Naive thymus-derived CD4-positive, alpha-beta T cell (primary cell): ENCODE results near the gene ONECUT1. TPM values are rescaled to one million over a fixed set of nuclear protein-coding genes. Genes with fewer than 3 reads are reported as not detected.

Experiments used
- ATAC-seq: fragments of 150-1000 bp; cut with Tn5 transposase; 2 replicates; pipeline ENCODE4 v1.10.0; 2021; ENCODE audit warnings: mild to moderate bottlenecking, moderate library complexity
- CTCF ChIA-PET: fragments of 350-600 bp; sonication (Branson Sonifier 250); formaldehyde crosslinking; loops from one replicate; lab custom pipeline; 2021; ENCODE audit warnings: antibody characterized with exemption; lab: Charles Lee
- POLR2A ChIA-PET: fragments of 350-600 bp; sonication (Branson Sonifier 250); formaldehyde crosslinking; loops from one replicate; lab custom pipeline; 2021; ENCODE audit warnings: antibody characterized with exemption, inconsistent platforms; lab: Charles Lee
- DNase-seq, 9 donors: peaks; one replicate each; pipeline versions ENCODE4 v3.0.0 to v3.0.0-alpha.2; 2020 to 2022; ENCODE audit warnings: mixed read lengths in 1 of 9
- H3K27ac ChIP-seq: one replicate; pipeline ENCODE4 v1.7.0; 2013; ENCODE audit warnings: mild to moderate bottlenecking, low read depth, low read length, moderate library complexity
- H3K27me3 ChIP-seq, 2 donors: one replicate each; pipeline ENCODE4 v1.7.0; 2013; ENCODE audit warnings: low read length in 2 of 2, mild to moderate bottlenecking in 2 of 2, moderate library complexity in 2 of 2; ENCODE audit not compliant: control insufficient read depth in 2 of 2, insufficient read depth in 2 of 2
- H3K36me3 ChIP-seq, 3 experiments: 1 replicate in 2 of 3; 2 replicates in 1 of 3; pipeline ENCODE4 v1.7.0; 2013; ENCODE audit warnings: low read length in 3 of 3, mild to moderate bottlenecking in 3 of 3, moderate library complexity in 1 of 3; ENCODE audit not compliant: insufficient read depth in 3 of 3, control insufficient read depth in 2 of 3
- H3K4me1 ChIP-seq, 2 donors: one replicate each; pipeline ENCODE4 v1.7.0; 2013; ENCODE audit warnings: low read length in 2 of 2, mild to moderate bottlenecking in 2 of 2, moderate library complexity in 1 of 2; ENCODE audit not compliant: control insufficient read depth in 2 of 2, insufficient read depth in 2 of 2
- H3K4me3 ChIP-seq: 2 replicates; pipeline ENCODE4 v1.7.0; 2013; ENCODE audit warnings: mild to moderate bottlenecking, low read length
- H3K9me3 ChIP-seq, 3 experiments: 1 replicate in 2 of 3; 2 replicates in 1 of 3; pipeline ENCODE4 v1.7.0; 2013; ENCODE audit warnings: low read length in 3 of 3; ENCODE audit not compliant: control insufficient read depth in 2 of 3
- H3K27ac Mint-ChIP-seq, 9 donors: one replicate each; pipeline ENCODE4 v1.8.0; 2020 to 2022; ENCODE audit warnings: mixed read lengths in 9 of 9, mild to moderate bottlenecking in 8 of 9, moderate library complexity in 5 of 9, inconsistent platforms in 2 of 9
- H3K27me3 Mint-ChIP-seq, 5 donors: one replicate each; pipeline ENCODE4 v1.8.0; 2021 to 2022; ENCODE audit warnings: mixed read lengths in 5 of 5, mild to moderate bottlenecking in 1 of 5
- H3K36me3 Mint-ChIP-seq, 5 donors: one replicate each; pipeline ENCODE4 v1.8.0; 2020 to 2022; ENCODE audit warnings: mixed read lengths in 5 of 5, mild to moderate bottlenecking in 3 of 5, inconsistent platforms in 1 of 5
- H3K4me1 Mint-ChIP-seq, 7 donors: one replicate each; pipeline ENCODE4 v1.8.0; 2020 to 2022; ENCODE audit warnings: mixed read lengths in 7 of 7, mild to moderate bottlenecking in 3 of 7, inconsistent platforms in 1 of 7
- H3K4me3 Mint-ChIP-seq, 10 donors: one replicate each; pipeline ENCODE4 v1.8.0; 2020 to 2022; ENCODE audit warnings: mild to moderate bottlenecking in 10 of 10, mixed read lengths in 10 of 10, moderate library complexity in 6 of 10, inconsistent platforms in 2 of 10
- H3K9me3 Mint-ChIP-seq, 11 donors: one replicate each; pipeline ENCODE4 v1.8.0; 2020 to 2022; ENCODE audit warnings: mixed read lengths in 11 of 11, mild to moderate bottlenecking in 4 of 11, inconsistent platforms in 1 of 11, moderate library complexity in 1 of 11
- intact Hi-C, 2 donors: fragments of 100-400 bp; cut with micrococcal nuclease; formaldehyde crosslinking; loops; one replicate each; pipeline ENCODE4 v1.15.1; 2023
- polyA plus RNA-seq, 2 donors: library from polyadenylated mRNA; unstranded; fragments of 300-500 nt; fragmentation: Illumina TruSeq; gene quantifications; one replicate each; pipeline ENCODE4 v1.2.3, GENCODE V29; 2021
- total RNA-seq, 6 experiments: library from RNA in 5 of 6; stranded (reverse) in 5 of 6; gene quantifications; 1 replicate in 5 of 6; 2 replicates in 1 of 6; pipeline ENCODE4 v1.2.3 and lab custom pipeline; 2021 to 2026

ONECUT1 gene
- total and polyA plus RNA-seq, 7 experiments from 2014 or later: not detected

DNA sequence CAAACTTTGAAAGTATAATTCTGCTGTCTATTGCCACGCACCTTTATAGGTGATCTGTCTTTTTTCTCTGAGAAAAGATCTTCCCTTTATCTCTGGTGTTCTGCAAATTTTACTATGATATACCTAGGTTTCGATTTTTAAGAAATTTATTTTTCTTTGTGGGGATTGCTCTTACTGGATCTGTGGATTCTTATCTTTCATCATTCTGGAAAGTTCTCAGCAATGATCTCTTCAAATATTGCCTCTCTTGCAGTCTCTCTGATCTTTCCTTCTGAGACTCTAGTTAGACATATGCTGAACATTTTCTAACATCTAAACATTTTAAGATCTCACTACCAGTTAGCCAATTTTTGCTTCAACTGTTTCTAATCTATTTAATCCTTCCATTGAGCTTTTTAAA lies 63.9 kb downstream of the ONECUT1 start:
- peaks cover 6 to 23% (median 16%) of the 10 kb centered on the region in 7 donors for H3K4me1 Mint-ChIP-seq

DNA sequence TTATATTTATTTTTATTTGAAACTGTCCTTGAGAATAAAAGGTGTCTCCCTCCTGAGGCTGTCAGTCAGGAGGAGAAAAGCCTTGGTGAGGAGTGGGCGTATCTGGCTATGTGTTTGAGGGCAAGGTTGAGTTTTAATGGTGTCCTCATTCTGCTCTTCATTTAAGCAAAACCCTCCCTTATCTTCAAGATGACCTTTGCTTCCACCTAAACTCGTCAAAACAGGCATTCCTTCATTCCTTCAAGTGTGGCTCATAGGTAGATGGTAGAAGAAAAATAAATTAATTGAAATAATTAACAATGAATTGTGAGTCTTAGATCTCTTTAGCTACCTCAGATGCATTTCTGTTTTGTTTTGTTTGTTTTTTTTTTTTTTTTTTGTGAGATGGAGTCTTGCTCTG lies 71.6 kb downstream of the ONECUT1 start:
- Histone ChIP-seq H3K27me3 (no peaks in the 10 kb centered on the region), H3K9me3 (no peaks in the 10 kb centered on the region), H3K27ac (no peak overlapping the region), H3K36me3 (no peaks in the 10 kb centered on the region), H3K4me1 (no peaks in the 10 kb centered on the region), H3K4me3 (no peak overlapping the region)
- H3K9me3 Mint-ChIP-seq: no peaks in the 10 kb centered on the region
- peaks cover 0 to 13% (median 0%) of the 10 kb centered on the region in 5 donors for H3K27me3 Mint-ChIP-seq
- ATAC-seq (no peak), DNase-seq (no peak)
- peaks cover 0 to 1% (median 0%) of the 10 kb centered on the region in 7 donors for H3K4me1 Mint-ChIP-seq
- H3K4me3 Mint-ChIP-seq: no peak overlapping the region
- no peak overlapping the region for H3K27ac Mint-ChIP-seq
- intact Hi-C loops: no loop called here
- POLR2A ChIA-PET: no interaction called here
- CTCF ChIA-PET: no interaction called here
- H3K36me3 Mint-ChIP-seq: no peaks in the 10 kb centered on the region

More for the DNA sequence above, 63.9 kb downstream of the ONECUT1 start:
- Histone ChIP-seq H3K9me3 (no peaks in the 10 kb centered on the region), H3K4me1 (peaks cover 11 to 15% of the 10 kb centered on the region in 2 donors), H3K4me3 (no peak overlapping the region), H3K27ac (no peak overlapping the region), H3K36me3 (no peaks in the 10 kb centered on the region), H3K27me3 (no peaks in the 10 kb centered on the region)
- no peak for DNase-seq
- Mint-ChIP-seq H3K4me3 (no peak overlapping the region), H3K27me3 (peaks cover 0 to 2% (median 0%) of the 10 kb centered on the region in 5 donors), H3K36me3 (no peaks in the 10 kb centered on the region), H3K27ac (peak overlapping the region in 1 of 9 donors; percentile 7), H3K9me3 (no peaks in the 10 kb centered on the region)
- ChIA-PET POLR2A (interaction anchor here (1.1 kb wide), 1 partner anchor 43 kb away, joined by 3 read pairs; no protein-coding TSS in a partner anchor), CTCF (no interaction called here)
- no peak for ATAC-seq
- intact Hi-C loops: no loop called here

DNA sequence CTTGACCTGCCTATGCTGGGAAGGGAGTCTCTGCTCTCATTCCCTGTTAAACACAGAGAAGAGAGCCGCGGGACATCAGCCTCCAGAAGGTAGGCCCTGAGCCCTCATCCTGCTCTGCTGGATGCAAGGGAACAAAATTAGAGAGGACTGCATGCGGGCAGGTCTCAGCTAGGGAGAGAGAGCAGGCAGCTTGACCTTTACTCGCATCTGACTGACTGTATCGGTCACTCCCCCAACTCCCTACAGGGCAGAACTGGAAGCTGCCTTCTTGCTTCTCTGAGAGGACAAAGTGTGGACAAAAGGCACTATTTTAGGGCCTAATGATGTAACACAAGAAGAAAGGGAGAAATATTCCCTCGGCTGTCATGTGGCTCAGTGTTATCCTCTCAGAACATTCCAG lies 72.2 kb downstream of the ONECUT1 start:
- Mint-ChIP-seq H3K4me1 (peaks cover 0 to 1% (median 0%) of the 10 kb centered on the region in 7 donors), H3K27ac (no peak overlapping the region), H3K36me3 (no peaks in the 10 kb centered on the region), H3K4me3 (no peak overlapping the region), H3K27me3 (peaks cover 0 to 13% (median 0%) of the 10 kb centered on the region in 5 donors), H3K9me3 (no peaks in the 10 kb centered on the region)
- no peak overlapping the region for H3K27ac ChIP-seq
- no peaks in the 10 kb centered on the region for H3K27me3 ChIP-seq
- H3K4me1 ChIP-seq: no peaks in the 10 kb centered on the region
- ChIA-PET CTCF (interaction anchor here (0.8 kb wide), 1 partner anchor 36 kb away, joined by 3 read pairs; no protein-coding TSS in a partner anchor), POLR2A (no interaction called here)
- intact Hi-C loops: no loop called here
- H3K4me3 ChIP-seq: no peak overlapping the region
- DNase-seq (no peak), ATAC-seq (no peak)
- no peaks in the 10 kb centered on the region for H3K9me3 ChIP-seq
- no peaks in the 10 kb centered on the region for H3K36me3 ChIP-seq

DNA sequence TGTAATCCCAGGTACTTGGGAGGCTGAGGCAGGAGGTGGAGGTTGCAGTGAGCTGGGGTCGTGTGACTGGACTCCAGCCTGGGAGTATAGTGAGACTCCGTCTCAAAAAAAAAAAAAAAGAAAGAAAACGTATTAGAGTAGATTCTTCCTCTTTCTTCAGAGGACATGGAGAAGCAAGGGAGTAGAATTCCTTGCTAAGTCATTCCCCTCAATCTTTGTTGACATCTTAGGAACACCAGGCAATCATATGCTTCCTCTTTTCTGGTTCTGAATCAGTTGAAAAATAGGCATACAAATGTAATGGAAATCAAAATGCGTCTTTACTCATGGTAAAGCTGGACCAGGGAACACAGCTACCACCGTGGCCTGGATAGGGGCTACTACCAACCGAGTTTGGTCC lies 72.7 kb downstream of the ONECUT1 start:
- H3K9me3 Mint-ChIP-seq: no peaks in the 10 kb centered on the region
- H3K27me3 Mint-ChIP-seq: peaks cover 0 to 13% (median 0%) of the 10 kb centered on the region in 5 donors
- H3K27ac ChIP-seq: no peak overlapping the region
- no peaks in the 10 kb centered on the region for H3K36me3 ChIP-seq
- no peaks in the 10 kb centered on the region for H3K27me3 ChIP-seq
- CTCF ChIA-PET: interaction anchor here (0.8 kb wide), 1 partner anchor 35 kb away, joined by 3 read pairs; no protein-coding TSS in a partner anchor
- H3K4me3 ChIP-seq: no peak overlapping the region
- no peaks in the 10 kb centered on the region for H3K4me1 ChIP-seq
- H3K4me3 Mint-ChIP-seq: no peak overlapping the region
- peaks cover 0 to 1% (median 0%) of the 10 kb centered on the region in 7 donors for H3K4me1 Mint-ChIP-seq
- no peak overlapping the region for H3K27ac Mint-ChIP-seq
- intact Hi-C loops: no loop called here
- no peaks in the 10 kb centered on the region for H3K36me3 Mint-ChIP-seq
- ATAC-seq (no peak), DNase-seq (no peak)
- POLR2A ChIA-PET: no interaction called here
- no peaks in the 10 kb centered on the region for H3K9me3 ChIP-seq

DNA sequence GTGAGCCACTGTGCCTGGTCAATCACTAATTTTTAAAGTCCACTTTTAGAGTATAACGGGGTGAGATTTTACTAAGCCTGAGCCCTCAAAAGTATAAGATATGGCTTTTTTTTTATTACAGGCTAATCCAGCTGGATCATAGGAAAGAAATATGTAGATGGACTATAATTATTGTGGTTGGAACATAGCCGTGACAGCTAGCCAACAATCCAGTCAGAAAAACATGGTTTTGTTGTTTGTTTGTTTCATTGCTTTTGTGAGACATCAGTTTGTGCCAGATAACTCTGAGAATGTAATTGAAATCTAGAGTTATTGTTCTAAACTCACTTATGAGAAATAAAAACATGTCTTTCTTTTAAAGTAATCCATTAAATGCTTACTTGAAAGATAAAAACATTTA lies 73.6 kb downstream of the ONECUT1 start:
- Histone ChIP-seq H3K4me1 (no peaks in the 10 kb centered on the region), H3K27ac (no peak overlapping the region), H3K36me3 (no peaks in the 10 kb centered on the region), H3K9me3 (no peaks in the 10 kb centered on the region), H3K27me3 (no peaks in the 10 kb centered on the region), H3K4me3 (no peak overlapping the region)
- no peak overlapping the region for H3K27ac Mint-ChIP-seq
- DNase-seq (no peak), ATAC-seq (no peak)
- no peaks in the 10 kb centered on the region for H3K36me3 Mint-ChIP-seq
- no peaks in the 10 kb centered on the region for H3K9me3 Mint-ChIP-seq
- ChIA-PET CTCF (no interaction called here), POLR2A (no interaction called here)
- H3K4me3 Mint-ChIP-seq: no peak overlapping the region
- intact Hi-C loops: no loop called here
- H3K4me1 Mint-ChIP-seq: peaks cover 0 to 1% (median 0%) of the 10 kb centered on the region in 7 donors
- H3K27me3 Mint-ChIP-seq: peaks cover 0 to 13% (median 0%) of the 10 kb centered on the region in 5 donors

DNA sequence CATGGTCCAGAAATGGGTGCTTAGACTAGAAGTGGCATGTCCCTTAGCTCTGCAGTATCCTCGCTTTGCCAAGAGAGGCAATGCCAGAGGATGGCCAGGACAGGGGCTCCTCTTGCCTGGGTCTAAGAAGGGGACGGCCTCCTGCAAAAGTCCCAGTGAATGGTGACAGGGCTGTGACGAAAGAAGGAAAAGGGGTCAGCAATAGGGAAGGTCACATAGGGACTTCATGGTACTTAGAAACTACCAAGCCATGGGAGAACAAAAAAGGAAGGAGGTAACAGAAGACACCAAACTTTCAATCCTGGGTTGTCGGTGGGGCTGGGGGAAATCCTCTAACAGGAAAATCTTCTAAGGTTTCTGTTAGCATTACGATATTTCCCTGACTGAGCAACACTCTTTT lies 74.7 kb downstream of the ONECUT1 start:
- no peaks in the 10 kb centered on the region for H3K9me3 ChIP-seq
- DNase-seq: no peak
- H3K4me1 Mint-ChIP-seq: peaks cover 0 to 1% (median 0%) of the 10 kb centered on the region in 7 donors
- H3K4me1 ChIP-seq: no peaks in the 10 kb centered on the region
- H3K27me3 ChIP-seq: no peaks in the 10 kb centered on the region
- no peaks in the 10 kb centered on the region for H3K36me3 ChIP-seq
- no peaks in the 10 kb centered on the region for H3K36me3 Mint-ChIP-seq
- ChIA-PET POLR2A (no interaction called here), CTCF (no interaction called here)
- H3K4me3 Mint-ChIP-seq: no peak overlapping the region
- no peak overlapping the region for H3K27ac ChIP-seq
- H3K27ac Mint-ChIP-seq: no peak overlapping the region
- H3K27me3 Mint-ChIP-seq: peaks cover 0 to 10% (median 0%) of the 10 kb centered on the region in 5 donors
- intact Hi-C loops: no loop called here
- peaks cover 0 to 3% (median 0%) of the 10 kb centered on the region in 11 donors for H3K9me3 Mint-ChIP-seq
- H3K4me3 ChIP-seq: no peak overlapping the region
- ATAC-seq: no peak

DNA sequence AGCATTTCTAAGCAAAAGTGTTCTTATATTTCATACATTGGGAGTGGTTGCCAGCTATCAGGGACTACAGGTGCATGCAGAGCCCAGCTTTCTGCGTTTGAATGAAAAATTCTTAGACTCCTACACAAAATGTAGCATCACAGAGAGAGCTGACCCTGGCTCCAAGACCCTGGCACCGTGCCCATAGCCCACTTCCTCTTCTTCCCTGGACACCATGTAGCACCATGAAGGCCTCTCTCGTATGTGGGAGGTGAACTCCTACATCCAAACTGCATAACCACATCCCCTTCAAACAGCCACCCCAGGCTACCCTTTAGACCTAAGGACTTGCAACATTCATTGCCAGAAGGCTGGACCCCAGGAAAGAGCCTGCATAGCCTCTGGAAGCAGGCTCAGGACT lies 75.2 kb downstream of the ONECUT1 start:
- H3K4me3 Mint-ChIP-seq: no peak overlapping the region
- Histone ChIP-seq H3K27ac (no peak overlapping the region), H3K9me3 (no peaks in the 10 kb centered on the region), H3K4me3 (no peak overlapping the region), H3K36me3 (no peaks in the 10 kb centered on the region), H3K4me1 (no peaks in the 10 kb centered on the region), H3K27me3 (no peaks in the 10 kb centered on the region)
- no peak for DNase-seq
- no peak for ATAC-seq
- POLR2A ChIA-PET: no interaction called here
- H3K4me1 Mint-ChIP-seq: peaks cover 0 to 4% (median 0%) of the 10 kb centered on the region in 7 donors
- peaks cover 0 to 8% (median 0%) of the 10 kb centered on the region in 5 donors for H3K27me3 Mint-ChIP-seq
- no peak overlapping the region for H3K27ac Mint-ChIP-seq
- peaks cover 0 to 3% (median 0%) of the 10 kb centered on the region in 11 donors for H3K9me3 Mint-ChIP-seq
- H3K36me3 Mint-ChIP-seq: no peaks in the 10 kb centered on the region
- CTCF ChIA-PET: no interaction called here
- intact Hi-C loops: no loop called here
